ENCODE results near the gene TAF7. TPM values are rescaled to one million over a fixed set of nuclear protein-coding genes. Genes with fewer than 3 reads are reported as not detected.

Gene TAF7
- total RNA-seq, 1 experiment from 2014 or later: 78.7 TPM

DNA sequence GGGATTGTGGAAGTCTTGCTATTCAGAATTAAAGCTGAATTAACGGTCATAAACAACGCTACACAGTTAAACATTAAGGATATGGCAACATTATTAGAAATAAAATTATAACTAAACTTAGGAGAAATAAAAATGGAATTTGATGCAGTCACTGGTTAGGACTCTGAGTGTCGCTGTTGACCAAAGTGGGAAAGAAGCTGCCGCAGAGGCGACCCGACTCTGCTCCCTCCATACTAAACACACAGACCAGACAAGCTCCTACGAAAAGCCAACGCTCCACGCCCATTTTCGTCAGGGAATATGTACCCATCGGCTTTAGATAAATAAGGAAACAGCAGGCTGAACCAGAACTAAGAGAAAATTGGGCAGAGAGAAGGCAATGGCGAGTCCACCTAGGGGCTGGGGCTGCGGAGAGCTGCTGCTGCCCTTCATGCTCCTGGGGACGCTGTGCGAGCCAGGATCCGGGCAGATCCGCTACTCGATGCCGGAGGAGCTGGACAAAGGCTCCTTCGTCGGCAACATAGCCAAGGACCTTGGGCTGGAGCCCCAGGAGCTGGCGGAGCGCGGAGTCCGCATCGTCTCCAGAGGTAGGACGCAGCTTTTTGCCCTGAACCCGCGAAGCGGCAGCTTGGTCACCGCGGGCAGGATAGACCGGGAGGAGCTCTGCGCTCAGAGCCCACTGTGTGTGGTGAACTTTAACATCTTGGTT, 43.5 kb upstream of the TAF7 start, which contains the start of gene PCDHGA5:
PCDHGA5 (plus strand) TSS at position 211 of the 709 bp plus-strand sequence; CDS start at position 380, 169 bp downstream.
- Mint-ChIP-seq H3K27ac (ENCODE audit: unreplicated experiment) (no peak within 1 kb of the TSS), H3K9me3 (ENCODE audit: unreplicated experiment) (peaks cover 31% of the 10 kb centered on the region), H3K27me3 (ENCODE audit: insufficient read depth, unreplicated experiment) (no peaks in the 10 kb centered on the region), H3K4me3 (ENCODE audit: unreplicated experiment) (no peak within 1 kb of the TSS), H3K4me1 (ENCODE audit: low read depth, unreplicated experiment) (no peaks in the 10 kb centered on the region), H3K36me3 (ENCODE audit: insufficient read depth, unreplicated experiment) (no peaks in the 10 kb centered on the region)
- BruUV-seq (replicated peaks): no TSS peak
- H3K27me3 ChIP-seq (replicated peaks; ENCODE audit: control insufficient read depth, insufficient read depth, low read length): no peaks in the 10 kb centered on the region
- ChIA-PET POLR2A (no interaction called here), CTCF (interaction anchor here (1.9 kb wide), 1 partner anchor 200 kb away, joined by 6 read pairs; no protein-coding TSS in a partner anchor)
- no peak for DNase-seq
- H3K4me1 ChIP-seq: no peaks in the 10 kb centered on the region
- H3K9me3 ChIP-seq: no peaks in the 10 kb centered on the region
- H3K36me3 ChIP-seq (ENCODE audit: control insufficient read depth, insufficient read depth, low read length): no peaks in the 10 kb centered on the region
- TF ChIP-seq, protein P1, sequence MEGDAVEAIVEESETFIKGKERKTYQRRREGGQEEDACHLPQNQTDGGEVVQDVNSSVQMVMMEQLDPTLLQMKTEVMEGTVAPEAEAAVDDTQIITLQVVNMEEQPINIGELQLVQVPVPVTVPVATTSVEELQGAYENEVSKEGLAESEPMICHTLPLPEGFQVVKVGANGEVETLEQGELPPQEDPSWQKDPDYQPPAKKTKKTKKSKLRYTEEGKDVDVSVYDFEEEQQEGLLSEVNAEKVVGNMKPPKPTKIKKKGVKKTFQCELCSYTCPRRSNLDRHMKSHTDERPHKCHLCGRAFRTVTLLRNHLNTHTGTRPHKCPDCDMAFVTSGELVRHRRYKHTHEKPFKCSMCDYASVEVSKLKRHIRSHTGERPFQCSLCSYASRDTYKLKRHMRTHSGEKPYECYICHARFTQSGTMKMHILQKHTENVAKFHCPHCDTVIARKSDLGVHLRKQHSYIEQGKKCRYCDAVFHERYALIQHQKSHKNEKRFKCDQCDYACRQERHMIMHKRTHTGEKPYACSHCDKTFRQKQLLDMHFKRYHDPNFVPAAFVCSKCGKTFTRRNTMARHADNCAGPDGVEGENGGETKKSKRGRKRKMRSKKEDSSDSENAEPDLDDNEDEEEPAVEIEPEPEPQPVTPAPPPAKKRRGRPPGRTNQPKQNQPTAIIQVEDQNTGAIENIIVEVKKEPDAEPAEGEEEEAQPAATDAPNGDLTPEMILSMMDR (IDR thresholded peaks at IDR 0.05; ENCODE audit: insufficient read depth in 1 of 2, low read depth in 1 of 2, low read length in 1 of 2, severe bottlenecking in 1 of 2, unreplicated experiment in 1 of 2): no peak
- intact Hi-C loops (cut with micrococcal nuclease; ENCODE audit: unreplicated experiment): no loop called here
- H3K4me3 ChIP-seq (ENCODE audit: low read depth, low read length): no peak within 1 kb of the TSS

DNA sequence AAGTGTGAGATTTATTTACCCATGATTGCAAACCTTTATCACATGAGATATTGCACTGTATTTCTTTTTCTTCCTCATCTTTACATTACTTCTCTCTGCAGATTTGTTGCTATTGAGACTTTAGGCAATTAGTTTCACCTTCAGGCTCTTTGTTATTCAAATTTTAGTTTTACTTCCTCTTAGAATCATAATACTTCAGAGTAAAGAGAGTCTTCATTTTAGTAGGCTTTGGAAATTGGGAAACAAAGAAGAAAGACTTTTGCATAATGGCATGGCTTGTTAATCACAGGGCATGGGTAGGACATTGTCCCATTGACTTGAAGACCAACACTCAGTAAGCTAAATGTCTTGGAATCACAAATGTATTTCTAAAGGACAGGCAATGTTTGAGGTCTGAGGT, 42.1 kb upstream of the TAF7 start:
- H3K4me3 ChIP-seq (ENCODE audit: low read depth, low read length): no peak overlapping the region
- TF ChIP-seq, protein P1 (IDR thresholded peaks at IDR 0.05; ENCODE audit: insufficient read depth in 1 of 2, low read depth in 1 of 2, low read length in 1 of 2, severe bottlenecking in 1 of 2, unreplicated experiment in 1 of 2): no peak
- no peaks in the 10 kb centered on the region for H3K4me1 ChIP-seq
- no peaks in the 10 kb centered on the region for H3K36me3 ChIP-seq (ENCODE audit: control insufficient read depth, insufficient read depth, low read length)
- Mint-ChIP-seq H3K4me3 (ENCODE audit: unreplicated experiment) (no peak overlapping the region), H3K27ac (ENCODE audit: unreplicated experiment) (no peak overlapping the region), H3K4me1 (ENCODE audit: low read depth, unreplicated experiment) (no peaks in the 10 kb centered on the region), H3K9me3 (ENCODE audit: unreplicated experiment) (peaks cover 31% of the 10 kb centered on the region), H3K36me3 (ENCODE audit: insufficient read depth, unreplicated experiment) (no peaks in the 10 kb centered on the region), H3K27me3 (ENCODE audit: insufficient read depth, unreplicated experiment) (no peaks in the 10 kb centered on the region)
- ChIA-PET POLR2A (no interaction called here), CTCF (no interaction called here)
- DNase-seq: no peak
- intact Hi-C loops (cut with micrococcal nuclease; ENCODE audit: unreplicated experiment): no loop called here
- H3K27me3 ChIP-seq (replicated peaks; ENCODE audit: control insufficient read depth, insufficient read depth, low read length): no peaks in the 10 kb centered on the region
- H3K9me3 ChIP-seq: no peaks in the 10 kb centered on the region
- no TSS peak for BruUV-seq (replicated peaks)

GRCh38 chr5:141360685-141361084, 40.1 kb upstream of the TAF7 start:
- Mint-ChIP-seq H3K4me1 (ENCODE audit: low read depth, unreplicated experiment) (no peaks in the 10 kb centered on the region), H3K27ac (ENCODE audit: unreplicated experiment) (no peak overlapping the region), H3K4me3 (ENCODE audit: unreplicated experiment) (no peak overlapping the region), H3K9me3 (ENCODE audit: unreplicated experiment) (peaks cover 28% of the 10 kb centered on the region), H3K27me3 (ENCODE audit: insufficient read depth, unreplicated experiment) (no peaks in the 10 kb centered on the region), H3K36me3 (ENCODE audit: insufficient read depth, unreplicated experiment) (no peaks in the 10 kb centered on the region)
- no TSS peak for BruUV-seq (replicated peaks)
- DNase-seq: no peak
- POLR2A ChIA-PET: no interaction called here
- CTCF ChIA-PET: no interaction called here
- H3K9me3 ChIP-seq: no peaks in the 10 kb centered on the region
- H3K4me3 ChIP-seq (ENCODE audit: low read depth, low read length): no peak overlapping the region
- no peaks in the 10 kb centered on the region for H3K4me1 ChIP-seq
- no peaks in the 10 kb centered on the region for H3K36me3 ChIP-seq (ENCODE audit: control insufficient read depth, insufficient read depth, low read length)
- H3K27me3 ChIP-seq (replicated peaks; ENCODE audit: control insufficient read depth, insufficient read depth, low read length): no peaks in the 10 kb centered on the region
- TF ChIP-seq, protein P1 (IDR thresholded peaks at IDR 0.05; ENCODE audit: insufficient read depth in 1 of 2, low read depth in 1 of 2, low read length in 1 of 2, severe bottlenecking in 1 of 2, unreplicated experiment in 1 of 2): no peak
- intact Hi-C loops (cut with micrococcal nuclease; ENCODE audit: unreplicated experiment): no loop called here
